ENCODE data around the gene KLHL29. TPM values are rescaled to one million over a fixed set of nuclear protein-coding genes. Genes with fewer than 3 reads are reported as not detected.
A peak's percentile ranks its signal among the peaks of the same experiment; 100 is the strongest.

Gene KLHL29
- total and polyA plus RNA-seq, 8 donors: 0.91 to 6.6 (median 2.6) TPM

DNA sequence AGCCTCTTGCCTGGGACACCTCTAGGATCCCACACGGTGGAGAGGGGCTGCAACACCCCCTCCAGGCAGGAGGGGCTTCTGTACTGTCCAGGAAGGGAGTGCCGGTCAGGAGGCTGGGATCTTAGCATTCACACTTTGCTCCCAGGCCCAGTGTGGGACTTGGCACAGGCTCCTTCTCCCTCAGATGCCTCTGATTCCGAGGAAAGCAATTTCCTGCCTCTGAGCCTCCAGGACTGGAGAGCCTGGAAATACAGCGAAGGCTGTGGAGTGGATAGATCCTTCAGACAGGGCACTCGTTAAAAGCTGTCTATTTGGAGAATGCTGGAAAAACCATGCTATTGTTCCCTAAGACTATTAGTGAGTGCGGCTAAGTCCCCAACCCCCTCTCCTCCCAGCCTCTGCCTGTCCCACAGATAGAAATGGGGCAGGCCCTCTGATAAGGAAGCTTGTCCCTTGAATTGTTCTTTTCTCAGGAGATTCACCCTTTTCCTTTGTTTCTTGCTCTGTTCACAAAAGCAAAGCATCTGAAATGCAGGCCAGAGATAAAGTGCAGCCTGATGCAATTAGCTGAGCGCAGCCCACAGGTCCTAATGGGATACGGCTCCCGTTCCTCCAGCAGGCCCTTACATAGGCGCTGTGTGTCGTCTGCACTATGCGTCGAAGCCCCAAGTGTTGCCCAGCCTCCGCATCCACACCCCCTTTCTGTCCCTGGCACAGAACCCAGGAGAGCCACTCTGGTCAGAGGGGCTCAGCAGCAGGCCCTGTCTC, 252.2 kb downstream of the KLHL29 start:
- 73 to 76% methylated on average over 14 of the region's 14 CpGs for WGBS, 2 donors
- TF ChIP-seq CTCF (IDR thresholded peaks at IDR 0.05): no peak
- DNase-seq (peak in 1 of 6 donors; percentile 26), ATAC-seq (peak in 2 of 4 donors; percentile 39), FAIRE-seq (no peak)
- H3K4me1 ChIP-seq: no peaks in the 10 kb centered on the region
- H3K27me3 ChIP-seq: no peaks in the 10 kb centered on the region
- no peaks in the 10 kb centered on the region for H3K9me3 ChIP-seq
- no peak overlapping the region for H3K4me3 ChIP-seq
- intact Hi-C loops (cut with DNase I): no loop called here
- H3K27ac ChIP-seq: no peak overlapping the region
- H3K36me3 ChIP-seq: no peaks in the 10 kb centered on the region

GRCh38 chr2:23639406-23639982, 254.5 kb downstream of the KLHL29 start:
- no peaks in the 10 kb centered on the region for H3K27me3 ChIP-seq
- TF ChIP-seq CTCF (IDR thresholded peaks at IDR 0.05): no peak
- FAIRE-seq (no peak), DNase-seq (no peak), ATAC-seq (no peak)
- H3K4me3 ChIP-seq: no peak overlapping the region
- H3K9me3 ChIP-seq: no peaks in the 10 kb centered on the region
- 65 to 77% methylated on average over 6 of the region's 6 CpGs for WGBS, 2 donors
- no peaks in the 10 kb centered on the region for H3K36me3 ChIP-seq
- H3K27ac ChIP-seq: no peak overlapping the region
- no peaks in the 10 kb centered on the region for H3K4me1 ChIP-seq
- intact Hi-C loops (cut with DNase I): no loop called here

- H3K4me1 ChIP-seq: no peaks in the 10 kb centered on the region
- no peak for ATAC-seq
- WGBS, 2 donors: 95 to 96% methylated on average over 9 of the region's 9 CpGs
- no peaks in the 10 kb centered on the region for H3K9me3 ChIP-seq
- DNase-seq: no peak
- TF ChIP-seq CTCF (IDR thresholded peaks at IDR 0.05): no peak
- H3K27me3 ChIP-seq: no peaks in the 10 kb centered on the region
- H3K36me3 ChIP-seq: no peaks in the 10 kb centered on the region
- no peak overlapping the region for H3K4me3 ChIP-seq
- no peak overlapping the region for H3K27ac ChIP-seq
- no peak for FAIRE-seq
- intact Hi-C loops (cut with DNase I): no loop called here
Measured at GRCh38 chr2:23640711-23641110, 255.7 kb downstream of the KLHL29 start.

DNA sequence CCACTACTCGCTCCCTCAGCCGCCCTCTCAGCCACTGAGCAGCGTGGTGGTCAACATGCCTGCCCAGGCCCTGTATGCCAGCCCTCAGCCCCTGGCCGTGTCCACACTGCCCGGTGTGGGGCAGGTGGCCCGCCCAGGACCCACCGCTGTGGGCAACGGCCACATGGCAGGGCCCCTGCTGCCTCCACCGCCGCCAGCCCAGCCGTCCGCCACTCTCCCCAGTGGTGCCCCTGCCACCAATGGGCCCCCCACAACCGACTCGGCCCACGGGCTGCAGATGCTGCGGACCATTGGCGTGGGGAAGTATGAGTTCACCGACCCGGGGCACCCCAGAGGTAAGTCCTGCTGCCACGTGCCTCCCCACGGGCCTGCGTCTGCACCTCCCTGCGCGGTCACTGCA, 257.5 kb downstream of the KLHL29 start:
- intact Hi-C loops (cut with DNase I): no loop called here
- no peak for TF ChIP-seq CTCF (IDR thresholded peaks at IDR 0.05)

GRCh38 chr2:23645230-23645808, 260.3 kb downstream of the KLHL29 start:
- FAIRE-seq (no peak), DNase-seq (no peak), ATAC-seq (no peak)
- Histone ChIP-seq H3K36me3 (no peaks in the 10 kb centered on the region), H3K4me1 (no peaks in the 10 kb centered on the region), H3K27me3 (no peaks in the 10 kb centered on the region), H3K4me3 (no peak overlapping the region), H3K27ac (no peak overlapping the region), H3K9me3 (no peaks in the 10 kb centered on the region)
- 59% methylated on average over 10 of the region's 10 CpGs for WGBS, 2 donors
- TF ChIP-seq CTCF (IDR thresholded peaks at IDR 0.05): no peak
- intact Hi-C loops (cut with DNase I): no loop called here

More for the DNA sequence above, 257.5 kb downstream of the KLHL29 start:
- 92 to 98% methylated on average over 22 to 24 of the region's 24 CpGs for WGBS, 2 donors
- DNase-seq (no peak), FAIRE-seq (no peak), ATAC-seq (no peak)
- Histone ChIP-seq H3K4me1 (no peaks in the 10 kb centered on the region), H3K9me3 (no peaks in the 10 kb centered on the region), H3K27me3 (no peaks in the 10 kb centered on the region), H3K27ac (no peak overlapping the region), H3K36me3 (no peaks in the 10 kb centered on the region), H3K4me3 (no peak overlapping the region)

Measured in pancreas (tissue), 10 donors.